Kidney glomerular epithelial cell (primary cell): ENCODE data around the gene SLCO3A1.
A peak's percentile ranks its signal among the peaks of the same experiment; 100 is the strongest.

Source experiments
- DNase-seq: peaks from one replicate; lab custom pipeline; 2025; lab: John Stamatoyannopoulos, UW

SLCO3A1 gene

GRCh38 chr15:91861223-91861622 lies 7.7 kb downstream of the SLCO3A1 start:
- DNase-seq, result no peak

GRCh38 chr15:91862891-91863504 lies 9.5 kb downstream of the SLCO3A1 start:
- DNase-seq, result no peak

GRCh38 chr15:91863621-91864255 lies 10.2 kb downstream of the SLCO3A1 start:
- DNase-seq, result no peak

- no peak for DNase-seq
These were observed 11.2 kb downstream of the SLCO3A1 start for GRCh38 chr15:91864664-91865063.

- no peak for DNase-seq
These were observed 12.0 kb downstream of the SLCO3A1 start for GRCh38 chr15:91865486-91865885.

- peak; percentile 36 for DNase-seq
These were observed 12.4 kb downstream of the SLCO3A1 start for GRCh38 chr15:91865950-91866349.

- DNase-seq, result no peak
These were observed 12.9 kb downstream of the SLCO3A1 start for GRCh38 chr15:91866371-91866905.

- no peak for DNase-seq
These were observed 13.5 kb downstream of the SLCO3A1 start for GRCh38 chr15:91866971-91867372.

- DNase-seq, result peak; percentile 88
These were observed 14.1 kb downstream of the SLCO3A1 start for GRCh38 chr15:91867581-91868026.

GRCh38 chr15:91870876-91871537 lies 17.5 kb downstream of the SLCO3A1 start:
- DNase-seq, result no peak

GRCh38 chr15:91871837-91872236 lies 18.3 kb downstream of the SLCO3A1 start:
- DNase-seq, result no peak

GRCh38 chr15:91872356-91873137 lies 19.0 kb downstream of the SLCO3A1 start:
- no peak for DNase-seq

GRCh38 chr15:91873138-91873536 lies 19.6 kb downstream of the SLCO3A1 start:
- no peak for DNase-seq

GRCh38 chr15:91874171-91874570 lies 20.7 kb downstream of the SLCO3A1 start:
- no peak for DNase-seq

GRCh38 chr15:91874992-91875660 lies 21.6 kb downstream of the SLCO3A1 start:
- no peak for DNase-seq

- DNase-seq, result no peak
These were observed 22.7 kb downstream of the SLCO3A1 start for GRCh38 chr15:91876187-91876586.

- no peak for DNase-seq
These were observed 24.9 kb downstream of the SLCO3A1 start for GRCh38 chr15:91878319-91878870.

- DNase-seq, result no peak
These were observed 25.6 kb downstream of the SLCO3A1 start for GRCh38 chr15:91879158-91879557.

GRCh38 chr15:91880373-91880772 lies 26.9 kb downstream of the SLCO3A1 start:
- DNase-seq, result no peak

GRCh38 chr15:91881569-91882297 lies 28.2 kb downstream of the SLCO3A1 start:
- DNase-seq, result no peak
